Stimulated activated memory B cell treated with anti-CD40 and anti-IgM and Interleukin-4, amounts not matched to agents 10 μg/mL and 1 μg/mL and 100 μg/mL, for 72 hours (primary cell): ENCODE data around the gene IL9.

Experiments used
- ATAC-seq: fragments of 150-1000 bp; cut with Tn5 transposase; 2 replicates; pipeline ENCODE4 v1.10.0; 2021
- H3K27ac Mint-ChIP-seq: one replicate; pipeline ENCODE4 v1.8.0; 2022; ENCODE audit warnings: mild to moderate bottlenecking, mixed read lengths
- H3K27me3 Mint-ChIP-seq: one replicate; pipeline ENCODE4 v1.8.0; 2022; ENCODE audit warnings: mixed read lengths
- H3K36me3 Mint-ChIP-seq: one replicate; pipeline ENCODE4 v1.8.0; 2022; ENCODE audit warnings: mixed read lengths
- H3K4me1 Mint-ChIP-seq: one replicate; pipeline ENCODE4 v1.8.0; 2022; ENCODE audit warnings: mixed read lengths
- H3K4me3 Mint-ChIP-seq: one replicate; pipeline ENCODE4 v1.8.0; 2022; ENCODE audit warnings: mild to moderate bottlenecking, moderate library complexity, mixed read lengths
- H3K9me3 Mint-ChIP-seq: one replicate; pipeline ENCODE4 v1.8.0; 2022; ENCODE audit warnings: mixed read lengths

IL9 gene

GRCh38 chr5:135843571-135844337, 51.9 kb downstream of the IL9 start:
- Mint-ChIP-seq H3K36me3 (no peaks in the 10 kb centered on the region), H3K27ac (no peak overlapping the region), H3K27me3 (no peaks in the 10 kb centered on the region), H3K4me3 (no peak overlapping the region), H3K9me3 (peaks cover 9% of the 10 kb centered on the region), H3K4me1 (no peaks in the 10 kb centered on the region)
- ATAC-seq = peak; percentile 22

GRCh38 chr5:135842737-135843136, 52.9 kb downstream of the IL9 start:
- H3K4me3 Mint-ChIP-seq = no peak overlapping the region
- H3K4me1 Mint-ChIP-seq = no peaks in the 10 kb centered on the region
- H3K27me3 Mint-ChIP-seq = no peaks in the 10 kb centered on the region
- no peaks in the 10 kb centered on the region for H3K36me3 Mint-ChIP-seq
- no peak for ATAC-seq
- peaks cover 14% of the 10 kb centered on the region for H3K9me3 Mint-ChIP-seq
- H3K27ac Mint-ChIP-seq = no peak overlapping the region
